Nephron (organoid): Measurements from ENCODE around the gene TMEM259.

Experiments used
- H3K27ac Mint-ChIP-seq, 3 experiments: 2 replicates each; pipeline ENCODE4 v1.8.0; 2020; ENCODE audit warnings: mixed read lengths in 3 of 3, mild to moderate bottlenecking in 2 of 3, moderate library complexity in 1 of 3
- H3K27me3 Mint-ChIP-seq: 2 replicates; pipeline ENCODE4 v1.8.0; 2021; ENCODE audit warnings: low read depth, mild to moderate bottlenecking, moderate library complexity, mixed read lengths
- H3K36me3 Mint-ChIP-seq: 2 replicates; pipeline ENCODE4 v1.8.0; 2020; ENCODE audit warnings: low read depth, mixed read lengths
- H3K4me1 Mint-ChIP-seq: 2 replicates; pipeline ENCODE4 v1.8.0; 2020; ENCODE audit warnings: mixed read lengths
- H3K4me3 Mint-ChIP-seq, 3 experiments: 2 replicates each; pipeline ENCODE4 v1.8.0; 2020; ENCODE audit warnings: mild to moderate bottlenecking in 3 of 3, mixed read lengths in 3 of 3, moderate library complexity in 2 of 3
- H3K9me3 Mint-ChIP-seq: 2 replicates; pipeline ENCODE4 v1.8.0; 2020; ENCODE audit warnings: mixed read lengths
- TF ChIP-seq, protein P1 (sequence below), 3 experiments: fragments of 200-600 bp; sonication (generic); IDR thresholded peaks; one replicate each; pipeline ENCODE4 v1.5.0; 2021; ENCODE audit warnings: antibody characterized with exemption in 3 of 3; ENCODE audit not compliant: unreplicated experiment in 3 of 3

Gene TMEM259

DNA sequence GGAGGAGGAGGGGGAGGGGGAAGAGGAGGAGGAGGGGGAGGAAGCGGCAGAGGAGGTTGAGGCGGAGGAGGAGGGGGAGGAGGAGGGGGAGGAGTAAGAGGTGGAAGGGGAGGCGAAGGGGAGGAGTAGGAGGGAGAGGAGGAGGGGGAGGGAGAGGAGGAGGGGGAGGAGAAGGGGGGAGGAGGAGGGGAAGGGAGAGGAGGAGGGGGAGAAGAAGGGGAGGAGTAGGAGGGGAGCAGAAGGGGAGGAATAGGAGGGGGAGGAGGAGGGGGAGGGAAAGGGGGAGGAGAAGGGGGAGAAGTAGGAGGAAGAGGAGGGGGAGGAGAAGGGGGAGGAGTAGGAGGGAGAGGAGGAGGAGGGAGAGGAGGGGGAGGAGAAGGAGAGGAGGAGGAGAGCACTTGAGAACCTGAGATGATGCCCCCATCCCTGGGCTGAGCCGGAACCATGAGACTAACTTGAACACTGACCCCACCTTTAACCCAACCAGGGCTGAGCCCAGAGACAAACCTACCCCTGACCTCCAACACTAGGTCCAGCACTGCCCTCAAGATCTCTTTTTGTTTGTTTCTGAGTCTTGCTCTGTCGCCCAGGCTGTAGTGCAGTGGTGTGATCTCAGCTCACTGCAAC is 31.5 kb upstream of the TMEM259 start:
- Mint-ChIP-seq H3K4me1 (no peaks in the 10 kb centered on the region), H3K4me3 (no peak overlapping the region), H3K27me3 (no peaks in the 10 kb centered on the region), H3K27ac (no peak overlapping the region), H3K36me3 (peaks cover 3% of the 10 kb centered on the region), H3K9me3 (no peaks in the 10 kb centered on the region)
- TF ChIP-seq, protein P1, sequence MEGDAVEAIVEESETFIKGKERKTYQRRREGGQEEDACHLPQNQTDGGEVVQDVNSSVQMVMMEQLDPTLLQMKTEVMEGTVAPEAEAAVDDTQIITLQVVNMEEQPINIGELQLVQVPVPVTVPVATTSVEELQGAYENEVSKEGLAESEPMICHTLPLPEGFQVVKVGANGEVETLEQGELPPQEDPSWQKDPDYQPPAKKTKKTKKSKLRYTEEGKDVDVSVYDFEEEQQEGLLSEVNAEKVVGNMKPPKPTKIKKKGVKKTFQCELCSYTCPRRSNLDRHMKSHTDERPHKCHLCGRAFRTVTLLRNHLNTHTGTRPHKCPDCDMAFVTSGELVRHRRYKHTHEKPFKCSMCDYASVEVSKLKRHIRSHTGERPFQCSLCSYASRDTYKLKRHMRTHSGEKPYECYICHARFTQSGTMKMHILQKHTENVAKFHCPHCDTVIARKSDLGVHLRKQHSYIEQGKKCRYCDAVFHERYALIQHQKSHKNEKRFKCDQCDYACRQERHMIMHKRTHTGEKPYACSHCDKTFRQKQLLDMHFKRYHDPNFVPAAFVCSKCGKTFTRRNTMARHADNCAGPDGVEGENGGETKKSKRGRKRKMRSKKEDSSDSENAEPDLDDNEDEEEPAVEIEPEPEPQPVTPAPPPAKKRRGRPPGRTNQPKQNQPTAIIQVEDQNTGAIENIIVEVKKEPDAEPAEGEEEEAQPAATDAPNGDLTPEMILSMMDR (IDR thresholded peaks at IDR 0.05; ENCODE audit: unreplicated experiment in 3 of 3) = no peak

DNA sequence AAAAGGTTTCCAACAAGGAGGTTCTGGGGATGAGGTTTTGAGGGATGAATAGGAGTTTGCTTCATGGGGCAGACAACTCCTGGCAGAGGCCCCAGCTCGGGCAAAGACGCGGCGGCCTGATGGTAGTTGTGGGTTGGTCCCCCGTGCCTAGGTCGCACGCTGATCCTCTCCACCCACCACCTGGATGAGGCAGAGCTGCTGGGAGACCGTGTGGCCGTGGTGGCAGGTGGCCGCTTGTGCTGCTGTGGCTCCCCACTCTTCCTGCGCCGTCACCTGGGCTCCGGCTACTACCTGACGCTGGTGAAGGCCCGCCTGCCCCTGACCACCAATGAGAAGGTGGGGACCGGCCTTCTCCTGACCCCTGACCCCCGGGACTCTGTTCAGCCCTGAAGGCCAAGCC is 30.9 kb upstream of the TMEM259 start:
- TF ChIP-seq, protein P1 (IDR thresholded peaks at IDR 0.05; ENCODE audit: unreplicated experiment in 3 of 3) = no peak
- Mint-ChIP-seq H3K4me3 (no peak overlapping the region), H3K9me3 (no peaks in the 10 kb centered on the region), H3K36me3 (no peaks in the 10 kb centered on the region), H3K27ac (peak overlapping the region; percentile 23 to 84 (median 37)), H3K27me3 (no peaks in the 10 kb centered on the region), H3K4me1 (no peaks in the 10 kb centered on the region)

DNA sequence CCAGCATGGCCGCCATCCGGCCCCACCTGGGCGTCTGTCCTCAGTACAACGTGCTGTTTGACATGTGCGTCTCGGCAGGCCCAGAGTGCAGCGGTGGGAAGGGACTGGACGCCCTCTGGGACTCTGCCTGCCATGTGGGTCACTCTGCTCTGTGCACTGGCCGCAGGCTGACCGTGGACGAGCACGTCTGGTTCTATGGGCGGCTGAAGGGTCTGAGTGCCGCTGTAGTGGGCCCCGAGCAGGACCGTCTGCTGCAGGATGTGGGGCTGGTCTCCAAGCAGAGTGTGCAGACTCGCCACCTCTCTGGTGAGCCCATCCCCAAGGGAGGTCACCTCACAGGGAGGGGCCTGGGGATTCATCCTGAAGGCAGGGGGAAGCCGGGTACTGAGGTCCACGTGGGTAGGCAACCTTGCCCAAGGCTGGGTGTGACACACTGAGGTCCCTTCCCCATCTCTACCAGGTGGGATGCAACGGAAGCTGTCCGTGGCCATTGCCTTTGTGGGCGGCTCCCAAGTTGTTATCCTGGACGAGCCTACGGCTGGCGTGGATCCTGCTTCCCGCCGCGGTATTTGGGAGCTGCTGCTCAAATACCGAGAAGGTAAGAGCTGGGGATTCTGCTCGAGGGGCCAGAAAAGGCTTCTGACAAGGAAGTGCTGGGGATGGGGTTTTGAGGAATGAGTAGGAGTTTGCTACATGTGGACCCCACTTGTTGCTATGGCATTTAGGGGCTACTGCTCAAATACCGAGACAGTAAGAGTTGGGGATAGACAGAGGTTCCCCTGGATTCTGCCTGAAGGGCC is 30.3 kb upstream of the TMEM259 start:
- Mint-ChIP-seq H3K4me3 (no peak overlapping the region), H3K36me3 (no peaks in the 10 kb centered on the region), H3K27ac (peak overlapping the region; percentile 23 to 84 (median 37)), H3K4me1 (no peaks in the 10 kb centered on the region), H3K9me3 (no peaks in the 10 kb centered on the region), H3K27me3 (no peaks in the 10 kb centered on the region)
- TF ChIP-seq, protein P1 (IDR thresholded peaks at IDR 0.05; ENCODE audit: unreplicated experiment in 3 of 3) = no peak

DNA sequence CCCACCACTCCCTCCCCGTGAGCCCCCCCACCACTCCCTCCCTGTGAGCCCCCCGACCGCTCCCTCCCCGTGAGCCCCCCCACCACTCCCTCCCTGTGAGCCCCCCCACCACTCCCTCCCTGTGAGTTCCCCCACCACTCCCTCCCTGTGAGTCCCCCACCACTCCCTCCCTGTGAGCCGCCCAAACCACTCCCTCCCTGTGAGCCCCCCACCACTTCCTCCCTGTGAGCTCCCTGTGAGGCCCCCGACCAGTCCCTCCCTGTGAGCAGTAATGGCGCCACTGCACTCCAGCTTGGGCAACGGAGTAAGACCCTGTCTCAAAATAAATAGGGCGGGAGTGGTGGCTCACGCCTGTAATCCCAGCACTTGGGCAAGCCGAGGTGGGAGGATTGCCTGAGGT is 28.9 kb upstream of the TMEM259 start:
- TF ChIP-seq, protein P1 (IDR thresholded peaks at IDR 0.05; ENCODE audit: unreplicated experiment in 3 of 3) = no peak
- Mint-ChIP-seq H3K4me3 (no peak overlapping the region), H3K36me3 (no peaks in the 10 kb centered on the region), H3K9me3 (no peaks in the 10 kb centered on the region), H3K27me3 (no peaks in the 10 kb centered on the region), H3K4me1 (no peaks in the 10 kb centered on the region), H3K27ac (no peak overlapping the region)

DNA sequence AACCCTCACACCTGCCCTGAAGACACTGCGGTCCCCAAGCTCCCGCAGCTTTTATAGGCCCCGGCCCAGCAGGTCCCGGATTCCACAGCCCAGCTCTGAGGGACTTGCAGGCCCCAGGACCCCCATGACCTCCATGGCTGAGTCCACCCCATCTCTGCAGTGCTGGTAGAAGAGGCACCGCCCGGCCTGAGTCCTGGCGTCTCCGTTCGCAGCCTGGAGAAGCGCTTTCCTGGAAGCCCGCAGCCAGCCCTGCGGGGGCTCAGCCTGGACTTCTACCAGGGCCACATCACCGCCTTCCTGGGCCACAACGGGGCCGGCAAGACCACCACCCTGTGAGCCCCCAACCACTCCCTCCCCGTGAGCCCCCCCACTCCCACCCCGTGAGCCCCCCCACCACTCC is 28.2 kb upstream of the TMEM259 start:
- TF ChIP-seq, protein P1 (IDR thresholded peaks at IDR 0.05; ENCODE audit: unreplicated experiment in 3 of 3) = no peak
- H3K27me3 Mint-ChIP-seq = no peaks in the 10 kb centered on the region
- H3K4me3 Mint-ChIP-seq = no peak overlapping the region
- H3K27ac Mint-ChIP-seq = no peak overlapping the region
- no peaks in the 10 kb centered on the region for H3K4me1 Mint-ChIP-seq
- no peaks in the 10 kb centered on the region for H3K36me3 Mint-ChIP-seq
- H3K9me3 Mint-ChIP-seq = no peaks in the 10 kb centered on the region
